GM12874 (cell line): ENCODE data around the gene AOC3.

Experiments
- CTCF ChIP-seq: IDR thresholded peaks from 2 replicates; pipeline ENCODE4 v1.5.1; 2011; ENCODE audit warnings: low read depth, mild to moderate bottlenecking, control low read depth, low read length, moderate library complexity; ENCODE audit not compliant: insufficient read depth

The AOC3 gene

GRCh38 chr17:42845918-42846593, 4.9 kb upstream of the AOC3 start:
- no peak for TF ChIP-seq CTCF

- no peak for TF ChIP-seq CTCF
These were observed 4.3 kb upstream of the AOC3 start for GRCh38 chr17:42846594-42847280.

- TF ChIP-seq CTCF: no peak
These were observed 2.9 kb upstream of the AOC3 start for GRCh38 chr17:42848093-42848492.

GRCh38 chr17:42849031-42849430, 2.0 kb upstream of the AOC3 start:
- no peak for TF ChIP-seq CTCF

GRCh38 chr17:42849451-42850181, 1.4 kb upstream of the AOC3 start:
- no peak for TF ChIP-seq CTCF

GRCh38 chr17:42852351-42852750, 1.4 kb downstream of the AOC3 start:
- no peak for TF ChIP-seq CTCF

- no peak for TF ChIP-seq CTCF
These were observed 2.0 kb downstream of the AOC3 start for GRCh38 chr17:42853004-42853403.
